ENCODE measurements around the gene RBM20. TPM values are rescaled to one million over a fixed set of nuclear protein-coding genes. Genes with fewer than 3 reads are reported as not detected.

RBM20 gene
- total and polyA plus RNA-seq, 10 of the 15 experiments (the other 5 are each of a cell fraction or from before 2014, with no cell fraction given): 0.04 to 0.26 (median 0.15) TPM

DNA sequence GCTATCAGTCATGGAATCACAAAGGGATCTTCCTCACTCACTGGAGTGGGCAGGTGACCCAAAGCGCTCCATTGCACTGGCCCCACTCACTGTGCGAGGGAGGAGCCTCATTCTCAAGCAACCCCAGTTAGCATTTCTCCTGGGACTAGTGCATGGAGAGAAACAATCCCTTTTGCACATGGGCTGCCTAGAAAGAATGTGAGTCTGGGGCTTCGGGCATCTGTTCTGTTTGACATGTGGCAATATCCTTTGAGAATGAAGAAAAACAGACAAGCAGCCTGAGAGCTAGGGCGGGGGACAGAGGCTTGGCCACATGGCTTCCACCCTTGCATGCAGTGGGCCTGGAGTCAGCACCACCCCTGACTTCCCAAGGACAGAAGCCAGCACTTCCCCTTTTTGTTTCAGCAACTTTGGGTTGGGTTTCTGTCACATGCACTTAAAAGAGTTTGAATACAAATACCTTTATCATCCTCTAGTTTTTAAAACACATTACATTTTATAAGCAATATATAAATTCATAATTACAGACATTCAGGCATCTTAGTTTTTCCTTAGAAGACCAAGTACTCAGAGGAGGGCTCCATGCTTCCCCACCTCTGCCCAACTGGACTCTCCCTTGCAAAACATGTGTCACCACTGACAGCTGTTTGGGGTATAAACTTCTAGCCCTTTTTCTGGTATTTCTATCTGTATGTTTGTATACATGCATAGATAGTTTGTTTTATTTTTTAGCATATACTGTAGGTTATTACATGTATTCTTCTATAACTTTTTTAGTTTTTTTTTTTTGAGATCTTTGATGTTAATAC, 73.8 kb downstream of the RBM20 start:
- no peak for FAIRE-seq
- no peak overlapping the region for H2AFZ ChIP-seq (ENCODE audit: control insufficient read depth, low read depth, low read length)

DNA sequence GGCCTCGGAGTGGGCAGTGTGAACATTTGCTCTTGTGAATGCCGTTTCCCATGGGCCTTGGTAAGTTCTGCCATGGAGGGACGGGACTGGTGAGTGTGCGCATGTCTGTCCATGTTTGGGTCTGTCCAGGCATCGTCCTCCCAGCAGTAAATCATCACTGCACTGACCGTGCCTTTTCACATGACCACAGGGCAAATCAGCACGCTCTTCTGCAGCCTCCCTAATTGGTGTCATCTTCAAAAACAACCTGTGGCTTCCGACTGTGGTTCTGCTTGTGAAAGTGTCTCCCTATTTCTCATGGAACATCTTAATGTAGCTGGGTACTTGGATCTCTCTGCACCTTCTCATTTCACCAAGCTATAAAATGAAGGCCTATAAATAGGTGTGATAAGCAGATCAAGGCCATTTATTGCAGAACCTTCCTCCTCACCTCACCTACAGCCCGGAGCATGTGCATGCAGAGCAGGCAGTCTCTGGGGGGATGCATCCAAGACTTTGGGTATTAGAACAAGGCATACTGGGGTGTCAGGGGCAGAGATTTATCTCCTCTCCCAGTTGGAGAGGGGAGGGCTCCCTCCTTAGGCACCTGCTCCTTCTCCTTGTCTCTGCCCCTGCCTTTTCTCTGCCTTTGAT, 77.4 kb downstream of the RBM20 start:
- TF ChIP-seq KDM1A (IDR thresholded peaks at IDR 0.05; ENCODE audit: borderline replicate concordance): no peak
- no peak for TF ChIP-seq EGR1 (IDR thresholded peaks at IDR 0.05; ENCODE audit: borderline replicate concordance in 1 of 2, low read depth in 2 of 2, low read length in 2 of 2)
- Histone ChIP-seq H3K4me1 (ENCODE audit: control insufficient read depth, insufficient read depth, low read length) (peaks cover 22% of the 10 kb centered on the region), H3K27ac (ENCODE audit: control insufficient read depth, insufficient read depth) (no peak overlapping the region), H4K20me1 (ENCODE audit: control insufficient read depth, insufficient read depth) (no peaks in the 10 kb centered on the region), H3K9ac (ENCODE audit: control insufficient read depth, insufficient read depth, low read length) (no peak overlapping the region), H3K4me3 (no peak overlapping the region), H3K9me3 (replicated peaks; ENCODE audit: control insufficient read depth, insufficient read depth, low read length) (no peaks in the 10 kb centered on the region; the same call in 2 of the 3 replicates), H3K36me3 (ENCODE audit: control insufficient read depth in 2 of 2, insufficient read depth in 2 of 2, low read length in 1 of 2) (no peaks in the 10 kb centered on the region), H3K4me2 (ENCODE audit: control insufficient read depth, insufficient read depth) (no peak overlapping the region), H2AFZ (ENCODE audit: control insufficient read depth, low read depth, low read length) (no peak overlapping the region), H3K79me2 (ENCODE audit: control insufficient read depth, insufficient read depth, low read length) (no peaks in the 10 kb centered on the region), H3K27me3 (replicated peaks in 1 of 2; ENCODE audit: control insufficient read depth in 2 of 2, insufficient read depth in 2 of 2, low read length in 1 of 2) (no peaks in the 10 kb centered on the region)
- in situ Hi-C loops (cut with MboI): no loop called here
- ChIA-PET SMC1A (ENCODE audit: uncharacterized antibody, unreplicated experiment) (no interaction called here), CTCF (no interaction called here), POLR2A (no interaction called here), RAD21 (ENCODE audit: unreplicated experiment) (no interaction called here)
- no TSS peak for BruUV-seq (replicated peaks)
- no peak for ATAC-seq
- intact Hi-C loops (cut with micrococcal nuclease; ENCODE audit: unreplicated experiment): no loop called here
- 77% methylated on average over 9 of the region's 9 CpGs for WGBS (ENCODE audit: insufficient coverage, insufficient replicate concordance, low lambda C conversion rate, missing lambda C conversion rate)
- no peak for DNase-seq (ENCODE audit: low read depth, low spot score)
- FAIRE-seq: no peak

More for the DNA sequence above, 73.8 kb downstream of the RBM20 start:
- H3K27ac ChIP-seq (ENCODE audit: control insufficient read depth, insufficient read depth): no peak overlapping the region
- intact Hi-C loops (cut with micrococcal nuclease; ENCODE audit: unreplicated experiment): loop anchor here (10.0 kb wide), 1 partner anchor 63 kb away; no protein-coding TSS in a partner anchor
- RAD21 ChIA-PET (ENCODE audit: unreplicated experiment): no interaction called here
- ATAC-seq: peak; percentile 74
- no peak overlapping the region for H3K9ac ChIP-seq (ENCODE audit: control insufficient read depth, insufficient read depth, low read length)
- no peak overlapping the region for H3K4me2 ChIP-seq (ENCODE audit: control insufficient read depth, insufficient read depth)
- H3K27me3 ChIP-seq (replicated peaks in 1 of 2; ENCODE audit: control insufficient read depth in 2 of 2, insufficient read depth in 2 of 2, low read length in 1 of 2): no peaks in the 10 kb centered on the region
- H4K20me1 ChIP-seq (ENCODE audit: control insufficient read depth, insufficient read depth): no peaks in the 10 kb centered on the region
- no peaks in the 10 kb centered on the region for H3K79me2 ChIP-seq (ENCODE audit: control insufficient read depth, insufficient read depth, low read length)
- CTCF ChIA-PET: no interaction called here
- no peaks in the 10 kb centered on the region; the same call in 2 of the 3 replicates for H3K9me3 ChIP-seq (replicated peaks; ENCODE audit: control insufficient read depth, insufficient read depth, low read length)
- no peaks in the 10 kb centered on the region for H3K36me3 ChIP-seq (ENCODE audit: control insufficient read depth in 2 of 2, insufficient read depth in 2 of 2, low read length in 1 of 2)
- no peak for DNase-seq (ENCODE audit: low read depth, low spot score)
- in situ Hi-C loops (cut with MboI): no loop called here
- 0 out of 2 replicates have a peak, but pooled peaks cover 4% of the 10 kb centered on the region for H3K4me1 ChIP-seq (ENCODE audit: control insufficient read depth, insufficient read depth, low read length)
- 35% methylated on average over 4 of the region's 4 CpGs for WGBS (ENCODE audit: insufficient coverage, insufficient replicate concordance, low lambda C conversion rate, missing lambda C conversion rate)
- SMC1A ChIA-PET (ENCODE audit: uncharacterized antibody, unreplicated experiment): no interaction called here
- POLR2A ChIA-PET: no interaction called here
- no TSS peak for BruUV-seq (replicated peaks)
- TF ChIP-seq SPI1 (IDR thresholded peaks at IDR 0.05; ENCODE audit: borderline replicate concordance, insufficient read depth, low read depth, low read length) (peak; percentile 98), SMAD5 (IDR thresholded peaks at IDR 0.05; ENCODE audit: low read depth) (no peak)
- no peak overlapping the region for H3K4me3 ChIP-seq

Measured in GM12878 (cell line).